WTC11 (cell line): ENCODE data around the gene CTDSPL2.

ENCODE experiments used
- CBFB ChIP-seq: sonication (generic); formaldehyde crosslinking; IDR thresholded peaks from 2 replicates; pipeline ENCODE4 v1.8.1; 2022; ENCODE audit warnings: mild to moderate bottlenecking, low read depth, missing genetic modification reagents
- CREB1 ChIP-seq: sonication (generic); formaldehyde crosslinking; IDR thresholded peaks from 2 replicates; pipeline ENCODE4 v1.8.0; 2023; ENCODE audit warnings: mild to moderate bottlenecking, missing genetic modification reagents
- JUN ChIP-seq: sonication (generic); formaldehyde crosslinking; IDR thresholded peaks from 2 replicates; pipeline ENCODE4 v1.8.0; 2023; ENCODE audit warnings: mild to moderate bottlenecking, missing genetic modification reagents
- MXD4 ChIP-seq: fragments of 250-450 bp; sonication (Bioruptor Pico); IDR thresholded peaks from 2 replicates; pipeline ENCODE4 v1.8.0; 2021; ENCODE audit warnings: mild to moderate bottlenecking, moderate library complexity, borderline replicate concordance
- NFE2L1 ChIP-seq: sonication (generic); formaldehyde crosslinking; IDR thresholded peaks from 2 replicates; pipeline ENCODE4 v1.8.1; 2023; ENCODE audit warnings: missing genetic modification reagents
- NR2C2 ChIP-seq: sonication (generic); formaldehyde crosslinking; IDR thresholded peaks from 2 replicates; pipeline ENCODE4 v1.8.0; 2022; ENCODE audit warnings: mild to moderate bottlenecking, missing genetic modification reagents
- RELA ChIP-seq: sonication (generic); formaldehyde crosslinking; IDR thresholded peaks from 2 replicates; pipeline ENCODE4 v1.8.1; 2022; ENCODE audit warnings: missing genetic modification reagents, mild to moderate bottlenecking, borderline replicate concordance
- SP1 ChIP-seq: sonication (generic); formaldehyde crosslinking; conservative IDR thresholded peaks from 2 replicates; pipeline ENCODE4 v1.8.1; 2022; ENCODE audit warnings: missing genetic modification reagents
- TF ChIP-seq, protein P1 (sequence below): sonication (generic); formaldehyde crosslinking; IDR thresholded peaks from 2 replicates; pipeline ENCODE4 v1.8.1; 2022; ENCODE audit warnings: mild to moderate bottlenecking, missing genetic modification reagents, moderate library complexity, borderline replicate concordance
- TF ChIP-seq, protein P2 (sequence below): fragments of 200-600 bp; IDR thresholded peaks from 2 replicates; pipeline ENCODE4 v1.8.0; 2022; ENCODE audit warnings: antibody characterized with exemption
- TF ChIP-seq, protein P3 (sequence below): sonication (generic); formaldehyde crosslinking; IDR thresholded peaks from 2 replicates; pipeline ENCODE4 v1.8.1; 2023; ENCODE audit warnings: mild to moderate bottlenecking, missing genetic modification reagents
- TF ChIP-seq, protein P4 (sequence below): sonication (generic); formaldehyde crosslinking; IDR thresholded peaks from 2 replicates; pipeline ENCODE4 v1.8.1; 2023; ENCODE audit warnings: mild to moderate bottlenecking, missing genetic modification reagents, moderate library complexity

DNA sequence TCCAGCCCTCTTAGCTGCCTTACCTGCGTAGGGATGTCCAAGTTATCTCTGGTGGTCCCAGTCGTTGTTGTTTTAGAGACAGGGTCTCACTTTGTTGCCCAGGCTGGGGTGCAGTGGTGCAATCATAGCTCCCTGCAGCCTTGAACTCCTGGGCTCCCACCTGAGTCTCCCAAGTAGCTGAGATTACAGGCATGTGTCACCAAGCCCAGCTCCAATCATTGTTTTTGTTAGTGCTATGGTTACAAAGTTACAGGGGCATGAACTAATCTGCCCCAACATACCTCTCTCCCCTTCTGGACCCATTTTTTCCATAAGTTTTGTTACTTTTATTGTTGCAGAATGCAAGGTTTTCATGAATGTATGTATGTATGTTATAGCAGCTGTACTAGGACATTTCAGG is 54.7 kb downstream of the CTDSPL2 start:
- TF ChIP-seq JUN (CRISPR knock-in tag), result no peak
- TF ChIP-seq, protein P1, sequence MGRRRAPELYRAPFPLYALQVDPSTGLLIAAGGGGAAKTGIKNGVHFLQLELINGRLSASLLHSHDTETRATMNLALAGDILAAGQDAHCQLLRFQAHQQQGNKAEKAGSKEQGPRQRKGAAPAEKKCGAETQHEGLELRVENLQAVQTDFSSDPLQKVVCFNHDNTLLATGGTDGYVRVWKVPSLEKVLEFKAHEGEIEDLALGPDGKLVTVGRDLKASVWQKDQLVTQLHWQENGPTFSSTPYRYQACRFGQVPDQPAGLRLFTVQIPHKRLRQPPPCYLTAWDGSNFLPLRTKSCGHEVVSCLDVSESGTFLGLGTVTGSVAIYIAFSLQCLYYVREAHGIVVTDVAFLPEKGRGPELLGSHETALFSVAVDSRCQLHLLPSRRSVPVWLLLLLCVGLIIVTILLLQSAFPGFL, result no peak
- no peak for TF ChIP-seq NFE2L1 (CRISPR knock-in tag)
- TF ChIP-seq, protein P2, sequence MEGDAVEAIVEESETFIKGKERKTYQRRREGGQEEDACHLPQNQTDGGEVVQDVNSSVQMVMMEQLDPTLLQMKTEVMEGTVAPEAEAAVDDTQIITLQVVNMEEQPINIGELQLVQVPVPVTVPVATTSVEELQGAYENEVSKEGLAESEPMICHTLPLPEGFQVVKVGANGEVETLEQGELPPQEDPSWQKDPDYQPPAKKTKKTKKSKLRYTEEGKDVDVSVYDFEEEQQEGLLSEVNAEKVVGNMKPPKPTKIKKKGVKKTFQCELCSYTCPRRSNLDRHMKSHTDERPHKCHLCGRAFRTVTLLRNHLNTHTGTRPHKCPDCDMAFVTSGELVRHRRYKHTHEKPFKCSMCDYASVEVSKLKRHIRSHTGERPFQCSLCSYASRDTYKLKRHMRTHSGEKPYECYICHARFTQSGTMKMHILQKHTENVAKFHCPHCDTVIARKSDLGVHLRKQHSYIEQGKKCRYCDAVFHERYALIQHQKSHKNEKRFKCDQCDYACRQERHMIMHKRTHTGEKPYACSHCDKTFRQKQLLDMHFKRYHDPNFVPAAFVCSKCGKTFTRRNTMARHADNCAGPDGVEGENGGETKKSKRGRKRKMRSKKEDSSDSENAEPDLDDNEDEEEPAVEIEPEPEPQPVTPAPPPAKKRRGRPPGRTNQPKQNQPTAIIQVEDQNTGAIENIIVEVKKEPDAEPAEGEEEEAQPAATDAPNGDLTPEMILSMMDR, result no peak
- TF ChIP-seq SP1 (CRISPR knock-in tag), result no peak
- TF ChIP-seq RELA, result no peak
- no peak for TF ChIP-seq CBFB (CRISPR knock-in tag)
- TF ChIP-seq NR2C2 (CRISPR knock-in tag), result no peak
- TF ChIP-seq CREB1 (CRISPR knock-in tag), result no peak
- TF ChIP-seq, protein P3, sequence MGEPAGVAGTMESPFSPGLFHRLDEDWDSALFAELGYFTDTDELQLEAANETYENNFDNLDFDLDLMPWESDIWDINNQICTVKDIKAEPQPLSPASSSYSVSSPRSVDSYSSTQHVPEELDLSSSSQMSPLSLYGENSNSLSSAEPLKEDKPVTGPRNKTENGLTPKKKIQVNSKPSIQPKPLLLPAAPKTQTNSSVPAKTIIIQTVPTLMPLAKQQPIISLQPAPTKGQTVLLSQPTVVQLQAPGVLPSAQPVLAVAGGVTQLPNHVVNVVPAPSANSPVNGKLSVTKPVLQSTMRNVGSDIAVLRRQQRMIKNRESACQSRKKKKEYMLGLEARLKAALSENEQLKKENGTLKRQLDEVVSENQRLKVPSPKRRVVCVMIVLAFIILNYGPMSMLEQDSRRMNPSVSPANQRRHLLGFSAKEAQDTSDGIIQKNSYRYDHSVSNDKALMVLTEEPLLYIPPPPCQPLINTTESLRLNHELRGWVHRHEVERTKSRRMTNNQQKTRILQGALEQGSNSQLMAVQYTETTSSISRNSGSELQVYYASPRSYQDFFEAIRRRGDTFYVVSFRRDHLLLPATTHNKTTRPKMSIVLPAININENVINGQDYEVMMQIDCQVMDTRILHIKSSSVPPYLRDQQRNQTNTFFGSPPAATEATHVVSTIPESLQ (CRISPR knock-in tag), result no peak
- TF ChIP-seq MXD4 (CRISPR knock-in tag), result no peak
- TF ChIP-seq, protein P4, sequence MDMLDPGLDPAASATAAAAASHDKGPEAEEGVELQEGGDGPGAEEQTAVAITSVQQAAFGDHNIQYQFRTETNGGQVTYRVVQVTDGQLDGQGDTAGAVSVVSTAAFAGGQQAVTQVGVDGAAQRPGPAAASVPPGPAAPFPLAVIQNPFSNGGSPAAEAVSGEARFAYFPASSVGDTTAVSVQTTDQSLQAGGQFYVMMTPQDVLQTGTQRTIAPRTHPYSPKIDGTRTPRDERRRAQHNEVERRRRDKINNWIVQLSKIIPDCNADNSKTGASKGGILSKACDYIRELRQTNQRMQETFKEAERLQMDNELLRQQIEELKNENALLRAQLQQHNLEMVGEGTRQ, result no peak
